Rectal smooth muscle tissue (tissue), 1 donor: Measurements from ENCODE around the gene BRIX1.
"Not testable (repeated sequence)": the region's sequence is repeated elsewhere in the genome, so short reads cannot be mapped to it uniquely, and the experiment has no call there.

Experiments
- H3K27ac ChIP-seq: one replicate; pipeline ENCODE4 v1.7.0; 2013; ENCODE audit warnings: low read depth, low read length, inconsistent platforms
- H3K27me3 ChIP-seq: one replicate; pipeline ENCODE4 v1.7.0; 2013; ENCODE audit warnings: low read length; ENCODE audit not compliant: control insufficient read depth, insufficient read depth
- H3K36me3 ChIP-seq: one replicate; pipeline ENCODE4 v1.7.0; 2013; ENCODE audit warnings: low read length; ENCODE audit not compliant: control insufficient read depth, insufficient read depth
- H3K4me1 ChIP-seq: one replicate; pipeline ENCODE4 v1.7.0; 2013; ENCODE audit warnings: low read length; ENCODE audit not compliant: control insufficient read depth, insufficient read depth
- H3K4me3 ChIP-seq: one replicate; pipeline ENCODE4 v1.7.0; 2013; ENCODE audit warnings: low read length
- H3K9ac ChIP-seq: one replicate; pipeline ENCODE4 v1.7.0; 2013; ENCODE audit warnings: low read length

The BRIX1 gene

GRCh38 chr5:34941936-34942335, 26.4 kb downstream of the BRIX1 start:
- no peaks in the 10 kb centered on the region for H3K4me1 ChIP-seq
- H3K27ac ChIP-seq: no peak overlapping the region
- no peaks in the 10 kb centered on the region for H3K27me3 ChIP-seq
- H3K9ac ChIP-seq: no peak overlapping the region
- H3K4me3 ChIP-seq: no peak overlapping the region
- H3K36me3 ChIP-seq: peaks cover 22% of the 10 kb centered on the region

- Histone ChIP-seq H3K9ac (no peak overlapping the region), H3K4me3 (no peak overlapping the region), H3K4me1 (no peaks in the 10 kb centered on the region), H3K27me3 (no peaks in the 10 kb centered on the region), H3K36me3 (peaks cover 18% of the 10 kb centered on the region), H3K27ac (no peak overlapping the region)
These were observed 28.5 kb downstream of the BRIX1 start for GRCh38 chr5:34944044-34944443.

GRCh38 chr5:34944460-34945047, 29.0 kb downstream of the BRIX1 start:
- no peaks in the 10 kb centered on the region for H3K27me3 ChIP-seq
- no peak overlapping the region for H3K27ac ChIP-seq
- H3K9ac ChIP-seq: no peak overlapping the region
- H3K4me3 ChIP-seq: no peak overlapping the region
- peaks cover 23% of the 10 kb centered on the region for H3K36me3 ChIP-seq
- H3K4me1 ChIP-seq: no peaks in the 10 kb centered on the region

- H3K4me3 ChIP-seq: no peak overlapping the region
- H3K4me1 ChIP-seq: no peaks in the 10 kb centered on the region
- no peaks in the 10 kb centered on the region for H3K27me3 ChIP-seq
- H3K27ac ChIP-seq: no peak overlapping the region
- peaks cover 2% of the 10 kb centered on the region for H3K36me3 ChIP-seq
- H3K9ac ChIP-seq: no peak overlapping the region
These were observed 41.8 kb downstream of the BRIX1 start for GRCh38 chr5:34957321-34957720.

GRCh38 chr5:34957857-34958690, 42.6 kb downstream of the BRIX1 start:
- H3K4me1 ChIP-seq: no peaks in the 10 kb centered on the region
- H3K27ac ChIP-seq: no peak overlapping the region
- no peaks in the 10 kb centered on the region for H3K27me3 ChIP-seq
- peaks cover 2% of the 10 kb centered on the region for H3K36me3 ChIP-seq
- no peak overlapping the region for H3K4me3 ChIP-seq
- H3K9ac ChIP-seq: no peak overlapping the region

GRCh38 chr5:34959323-34959722, 43.8 kb downstream of the BRIX1 start:
- H3K9ac ChIP-seq: no peak overlapping the region
- no peaks in the 10 kb centered on the region for H3K27me3 ChIP-seq
- no peak overlapping the region for H3K27ac ChIP-seq
- H3K4me3 ChIP-seq: no peak overlapping the region
- H3K4me1 ChIP-seq: no peaks in the 10 kb centered on the region
- H3K36me3 ChIP-seq: peaks cover 2% of the 10 kb centered on the region

GRCh38 chr5:34967540-34967939, 52.0 kb downstream of the BRIX1 start:
- Histone ChIP-seq H3K27me3 (no peaks in the 10 kb centered on the region), H3K4me3 (no peak overlapping the region), H3K4me1 (no peaks in the 10 kb centered on the region)

GRCh38 chr5:34968258-34968657, 52.7 kb downstream of the BRIX1 start:
- no peak overlapping the region for H3K4me3 ChIP-seq
- H3K27me3 ChIP-seq: no peaks in the 10 kb centered on the region
- no peaks in the 10 kb centered on the region for H3K36me3 ChIP-seq
- H3K4me1 ChIP-seq: no peaks in the 10 kb centered on the region
- H3K27ac ChIP-seq: no peak overlapping the region
- H3K9ac ChIP-seq: no peak overlapping the region

More at GRCh38 chr5:34967540-34967939, 52.0 kb downstream of the BRIX1 start:
- Histone ChIP-seq H3K27ac (no peak overlapping the region), H3K9ac (no peak overlapping the region), H3K36me3 (no peaks in the 10 kb centered on the region)

- no peaks in the 10 kb centered on the region for H3K27me3 ChIP-seq
- H3K36me3 ChIP-seq: no peaks in the 10 kb centered on the region
- no peak overlapping the region for H3K4me3 ChIP-seq
- H3K4me1 ChIP-seq: no peaks in the 10 kb centered on the region
- no peak overlapping the region for H3K9ac ChIP-seq
- H3K27ac ChIP-seq: no peak overlapping the region
These were observed 55.0 kb downstream of the BRIX1 start for GRCh38 chr5:34970552-34970951.

GRCh38 chr5:34971655-34972054, 56.1 kb downstream of the BRIX1 start:
- not testable (repeated sequence) for H3K4me3 ChIP-seq, H3K9ac ChIP-seq, H3K27me3 ChIP-seq, H3K4me1 ChIP-seq, H3K36me3 ChIP-seq, H3K27ac ChIP-seq
